ENCODE measurements around the gene GARNL3. TPM values are rescaled to one million over a fixed set of nuclear protein-coding genes. Genes with fewer than 3 reads are reported as not detected.

GARNL3 gene
- total RNA-seq, 1 donor from 2014 or later, result 32.0 TPM

DNA sequence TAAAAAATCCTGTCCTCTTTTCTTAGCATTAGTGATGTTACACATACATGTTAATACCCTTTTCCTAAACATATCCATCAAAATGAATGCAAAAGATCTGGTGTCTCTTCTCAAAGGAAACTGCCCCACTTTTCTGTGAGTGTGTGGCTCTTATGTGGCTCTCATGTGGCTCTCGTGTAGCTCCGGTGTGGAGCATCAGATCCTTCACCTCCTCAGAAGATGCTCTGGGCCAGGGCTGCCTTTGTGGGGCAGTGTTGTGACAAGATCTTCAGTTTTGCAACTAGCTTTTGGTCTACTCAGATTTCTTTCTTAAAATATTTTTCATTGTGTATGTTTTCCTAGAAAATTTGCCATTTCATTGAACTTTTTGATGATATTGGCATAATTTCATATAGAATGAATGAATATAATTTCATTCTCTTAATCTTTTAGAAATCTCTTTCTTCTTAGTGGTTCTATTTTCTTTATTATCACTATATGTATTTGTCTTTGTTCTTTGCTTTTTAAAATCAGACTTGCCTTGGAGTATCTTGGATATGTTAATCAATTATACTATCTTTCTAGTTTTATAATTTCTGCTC, 19.4 kb downstream of the GARNL3 start:
- Histone ChIP-seq H3K4me3 (no peak overlapping the region), H3K4me1 (no peaks in the 10 kb centered on the region), H3F3A (ENCODE audit: low read depth) (no peaks in the 10 kb centered on the region), H3K9ac (no peak overlapping the region), H4K20me1 (ENCODE audit: low read depth) (no peaks in the 10 kb centered on the region), H3K9me3 (ENCODE audit: low read depth) (no peaks in the 10 kb centered on the region), H3K4me2 (no peak overlapping the region), H3K79me2 (ENCODE audit: low read depth) (no peaks in the 10 kb centered on the region), H3K27ac (no peak overlapping the region), H3K27me3 (no peaks in the 10 kb centered on the region), H2AFZ (replicated peaks) (no peak overlapping the region), H3K36me3 (no peaks in the 10 kb centered on the region)
- H3K27me3 Mint-ChIP-seq (ENCODE audit: insufficient read depth, low read depth), result no peaks in the 10 kb centered on the region
- no peaks in the 10 kb centered on the region for H3K9me3 Mint-ChIP-seq
- no peak overlapping the region for H3K27ac Mint-ChIP-seq
- TF ChIP-seq EZH2 (IDR thresholded peaks at IDR 0.05) (no peak), EZH2phosphoT487 (IDR thresholded peaks at IDR 0.05) (no peak)
- TF ChIP-seq, protein P1, sequence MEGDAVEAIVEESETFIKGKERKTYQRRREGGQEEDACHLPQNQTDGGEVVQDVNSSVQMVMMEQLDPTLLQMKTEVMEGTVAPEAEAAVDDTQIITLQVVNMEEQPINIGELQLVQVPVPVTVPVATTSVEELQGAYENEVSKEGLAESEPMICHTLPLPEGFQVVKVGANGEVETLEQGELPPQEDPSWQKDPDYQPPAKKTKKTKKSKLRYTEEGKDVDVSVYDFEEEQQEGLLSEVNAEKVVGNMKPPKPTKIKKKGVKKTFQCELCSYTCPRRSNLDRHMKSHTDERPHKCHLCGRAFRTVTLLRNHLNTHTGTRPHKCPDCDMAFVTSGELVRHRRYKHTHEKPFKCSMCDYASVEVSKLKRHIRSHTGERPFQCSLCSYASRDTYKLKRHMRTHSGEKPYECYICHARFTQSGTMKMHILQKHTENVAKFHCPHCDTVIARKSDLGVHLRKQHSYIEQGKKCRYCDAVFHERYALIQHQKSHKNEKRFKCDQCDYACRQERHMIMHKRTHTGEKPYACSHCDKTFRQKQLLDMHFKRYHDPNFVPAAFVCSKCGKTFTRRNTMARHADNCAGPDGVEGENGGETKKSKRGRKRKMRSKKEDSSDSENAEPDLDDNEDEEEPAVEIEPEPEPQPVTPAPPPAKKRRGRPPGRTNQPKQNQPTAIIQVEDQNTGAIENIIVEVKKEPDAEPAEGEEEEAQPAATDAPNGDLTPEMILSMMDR (IDR thresholded peaks at IDR 0.05), result no peak
- no peaks in the 10 kb centered on the region for H3K36me3 Mint-ChIP-seq
- no peak overlapping the region for H3K4me3 Mint-ChIP-seq
- DNase-seq (ENCODE audit: low spot score), result peak; percentile 21
- H3K4me1 Mint-ChIP-seq, result no peaks in the 10 kb centered on the region

DNA sequence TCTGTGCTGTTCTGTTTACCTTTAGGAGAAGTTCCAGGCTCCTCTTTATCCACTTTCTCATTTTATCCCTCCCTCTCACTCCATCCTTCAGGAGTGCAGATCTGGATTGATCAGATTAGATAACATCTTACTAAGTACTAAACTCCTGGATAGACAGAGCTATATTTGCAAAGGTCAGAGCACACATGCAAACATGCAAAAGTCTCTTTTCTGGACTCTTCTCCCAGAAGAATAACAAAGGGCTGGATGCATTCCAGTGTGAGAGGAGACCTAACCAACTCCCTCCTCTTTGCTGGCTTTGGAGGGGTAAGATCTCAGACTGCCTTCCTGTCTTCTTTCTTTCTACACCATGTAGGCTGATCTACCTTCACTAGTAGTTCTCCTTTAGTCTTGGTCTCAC, 21.4 kb downstream of the GARNL3 start:
- H3K4me1 ChIP-seq, result no peaks in the 10 kb centered on the region
- no peaks in the 10 kb centered on the region for H3K79me2 ChIP-seq (ENCODE audit: low read depth)
- H3K9me3 ChIP-seq (ENCODE audit: low read depth), result no peaks in the 10 kb centered on the region
- no peaks in the 10 kb centered on the region for H3K4me1 Mint-ChIP-seq
- H3K27me3 ChIP-seq, result no peaks in the 10 kb centered on the region
- H3K27me3 Mint-ChIP-seq (ENCODE audit: insufficient read depth, low read depth), result no peaks in the 10 kb centered on the region
- no peak overlapping the region for H3K27ac ChIP-seq
- H3K36me3 ChIP-seq, result no peaks in the 10 kb centered on the region
- no peak for DNase-seq (ENCODE audit: low spot score)
- no peaks in the 10 kb centered on the region for H3F3A ChIP-seq (ENCODE audit: low read depth)
- no peak overlapping the region for H2AFZ ChIP-seq (replicated peaks)
- H3K9ac ChIP-seq, result no peak overlapping the region
- H3K9me3 Mint-ChIP-seq, result no peaks in the 10 kb centered on the region
- no peak overlapping the region for H3K4me3 Mint-ChIP-seq
- H3K27ac Mint-ChIP-seq, result no peak overlapping the region
- no peak overlapping the region for H3K4me2 ChIP-seq
- TF ChIP-seq EZH2 (IDR thresholded peaks at IDR 0.05) (no peak), EZH2phosphoT487 (IDR thresholded peaks at IDR 0.05) (no peak)
- TF ChIP-seq, protein P1 (IDR thresholded peaks at IDR 0.05), result no peak
- no peaks in the 10 kb centered on the region for H4K20me1 ChIP-seq (ENCODE audit: low read depth)
- H3K4me3 ChIP-seq, result no peak overlapping the region
- no peaks in the 10 kb centered on the region for H3K36me3 Mint-ChIP-seq

DNA sequence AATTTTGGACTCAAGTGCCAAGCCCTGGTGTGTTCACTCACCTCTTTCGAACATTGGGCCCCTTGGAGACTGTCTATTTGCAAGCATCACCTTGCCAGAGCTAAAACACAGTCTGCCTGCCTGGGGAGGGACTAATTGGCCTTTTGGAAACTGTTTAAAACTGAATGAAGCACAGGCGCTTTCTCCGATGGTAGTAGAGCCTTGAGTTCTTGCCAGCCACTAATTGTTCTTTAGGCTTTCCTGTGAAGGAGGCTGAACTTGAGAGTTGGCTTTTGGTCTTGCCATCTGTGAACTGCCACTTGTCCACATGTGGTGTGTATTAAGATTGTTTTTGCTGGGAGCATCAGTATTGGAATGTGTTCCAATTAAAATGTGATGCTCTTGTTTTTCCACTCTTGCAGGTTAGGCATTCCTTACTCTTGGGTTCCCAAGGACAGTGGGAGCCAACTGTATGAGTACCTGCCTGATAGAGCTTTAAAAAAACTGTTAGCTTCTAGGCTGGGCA, 26.0 kb downstream of the GARNL3 start:
- Histone ChIP-seq H3K36me3 (no peaks in the 10 kb centered on the region), H3K9me3 (ENCODE audit: low read depth) (no peaks in the 10 kb centered on the region), H3F3A (ENCODE audit: low read depth) (no peaks in the 10 kb centered on the region), H3K4me3 (no peak overlapping the region), H2AFZ (replicated peaks) (no peak overlapping the region), H3K79me2 (ENCODE audit: low read depth) (no peaks in the 10 kb centered on the region), H3K9ac (no peak overlapping the region), H3K4me1 (peaks cover 6% of the 10 kb centered on the region), H3K4me2 (no peak overlapping the region), H3K27ac (no peak overlapping the region), H3K27me3 (no peaks in the 10 kb centered on the region), H4K20me1 (ENCODE audit: low read depth) (no peaks in the 10 kb centered on the region)
- no peak for DNase-seq (ENCODE audit: low spot score)
- no peak overlapping the region for H3K27ac Mint-ChIP-seq
- H3K9me3 Mint-ChIP-seq, result no peaks in the 10 kb centered on the region
- no peak for TF ChIP-seq EZH2phosphoT487 (IDR thresholded peaks at IDR 0.05)
- TF ChIP-seq, protein P1 (IDR thresholded peaks at IDR 0.05), result no peak
- no peak for TF ChIP-seq EZH2 (IDR thresholded peaks at IDR 0.05)
- H3K4me1 Mint-ChIP-seq, result no peaks in the 10 kb centered on the region
- H3K27me3 Mint-ChIP-seq (ENCODE audit: insufficient read depth, low read depth), result no peaks in the 10 kb centered on the region
- no peak overlapping the region for H3K4me3 Mint-ChIP-seq
- H3K36me3 Mint-ChIP-seq, result peaks cover 1% of the 10 kb centered on the region
